ENCODE results near the gene DEFB132. TPM values are rescaled to one million over a fixed set of nuclear protein-coding genes. Genes with fewer than 3 reads are reported as not detected.

The DEFB132 gene
- total and polyA plus RNA-seq, 2 experiments from 2014 or later: not detected

DNA sequence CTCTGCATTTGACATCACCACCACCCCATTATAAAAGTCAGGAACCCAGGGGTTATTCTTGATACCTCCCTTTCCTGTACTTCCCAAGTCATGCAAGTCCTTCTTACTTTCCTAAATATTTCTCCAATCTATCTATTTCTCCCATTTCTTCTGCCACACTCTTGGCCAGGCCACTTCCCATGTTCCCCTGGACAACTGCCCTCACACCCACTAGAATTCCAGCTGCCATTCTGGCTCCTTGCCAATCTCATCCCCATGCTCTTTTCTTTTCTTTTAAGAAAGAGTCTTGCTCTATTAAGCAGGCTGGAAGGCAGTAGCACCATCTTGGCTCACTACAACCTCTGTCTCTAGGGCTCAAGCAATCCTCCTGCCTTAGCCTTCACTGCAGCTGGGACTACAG lies 15.2 kb downstream of the DEFB132 start:
- Histone ChIP-seq H4K20me1 (ENCODE audit: insufficient read depth) (no peaks in the 10 kb centered on the region), H2AFZ (no peak overlapping the region), H3K27ac (no peak overlapping the region), H3K4me3 (no peak overlapping the region), H3F3A (ENCODE audit: insufficient read depth) (no peaks in the 10 kb centered on the region), H3K79me2 (ENCODE audit: insufficient read depth) (no peaks in the 10 kb centered on the region), H3K9ac (no peak overlapping the region), H3K9me2 (ENCODE audit: insufficient read depth) (no peaks in the 10 kb centered on the region), H3K27me3 (replicated peaks; ENCODE audit: insufficient read depth) (no peaks in the 10 kb centered on the region), H3K9me3 (ENCODE audit: low read depth) (no peaks in the 10 kb centered on the region), H3K4me2 (ENCODE audit: unreplicated experiment) (no peak overlapping the region), H3K4me1 (ENCODE audit: insufficient read depth) (no peaks in the 10 kb centered on the region), H3K36me3 (ENCODE audit: low read depth) (no peaks in the 10 kb centered on the region)
- TF ChIP-seq EZH2phosphoT487 (IDR thresholded peaks at IDR 0.05; ENCODE audit: insufficient read depth, low read depth): no peak
- TF ChIP-seq EZH2 (IDR thresholded peaks at IDR 0.05; ENCODE audit: insufficient read depth, poor library complexity, severe bottlenecking): no peak
- in situ Hi-C loops (cut with MboI): no loop called here
- DNase-seq: no peak

DNA sequence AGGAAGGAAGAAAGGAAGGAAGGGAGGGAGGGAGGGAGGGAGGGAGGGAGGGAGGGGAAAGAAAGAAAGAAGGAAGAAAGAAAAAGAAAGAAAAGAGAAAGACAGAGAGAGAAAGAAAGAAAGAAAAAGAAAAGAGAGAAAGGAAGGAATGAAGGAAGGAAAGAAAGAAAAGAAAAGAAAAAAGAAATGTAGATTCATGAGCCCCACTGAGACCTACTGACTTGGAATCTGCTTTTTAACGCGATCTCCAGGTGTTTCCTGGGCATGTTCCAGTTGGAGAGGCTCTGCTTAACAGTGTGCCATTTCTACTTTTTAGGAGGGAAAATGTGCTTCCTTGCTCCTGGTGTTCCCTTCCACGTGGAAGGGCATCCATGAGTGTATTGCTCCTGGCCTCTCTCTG lies 16.4 kb downstream of the DEFB132 start:
- Histone ChIP-seq H3K9ac (no peak overlapping the region), H3K4me3 (no peak overlapping the region), H3K27me3 (replicated peaks; ENCODE audit: insufficient read depth) (no peaks in the 10 kb centered on the region), H3K36me3 (ENCODE audit: low read depth) (no peaks in the 10 kb centered on the region), H2AFZ (no peak overlapping the region), H3K27ac (no peak overlapping the region), H3K4me2 (ENCODE audit: unreplicated experiment) (no peak overlapping the region), H3K9me2 (ENCODE audit: insufficient read depth) (no peaks in the 10 kb centered on the region), H3K9me3 (ENCODE audit: low read depth) (no peaks in the 10 kb centered on the region), H4K20me1 (ENCODE audit: insufficient read depth) (no peaks in the 10 kb centered on the region), H3F3A (ENCODE audit: insufficient read depth) (no peaks in the 10 kb centered on the region), H3K79me2 (ENCODE audit: insufficient read depth) (no peaks in the 10 kb centered on the region), H3K4me1 (ENCODE audit: insufficient read depth) (no peaks in the 10 kb centered on the region)
- in situ Hi-C loops (cut with MboI): no loop called here
- WGBS, 2 experiments (ENCODE audit: low coverage in 1 of 2, low lambda C conversion rate in 2 of 2, missing lambda C conversion rate in 2 of 2): 59 to 71% methylated on average over 3 of the region's 3 CpGs
- DNase-seq: no peak
- TF ChIP-seq EZH2phosphoT487 (IDR thresholded peaks at IDR 0.05; ENCODE audit: insufficient read depth, low read depth) (no peak), EZH2 (IDR thresholded peaks at IDR 0.05; ENCODE audit: insufficient read depth, poor library complexity, severe bottlenecking) (no peak)

DNA sequence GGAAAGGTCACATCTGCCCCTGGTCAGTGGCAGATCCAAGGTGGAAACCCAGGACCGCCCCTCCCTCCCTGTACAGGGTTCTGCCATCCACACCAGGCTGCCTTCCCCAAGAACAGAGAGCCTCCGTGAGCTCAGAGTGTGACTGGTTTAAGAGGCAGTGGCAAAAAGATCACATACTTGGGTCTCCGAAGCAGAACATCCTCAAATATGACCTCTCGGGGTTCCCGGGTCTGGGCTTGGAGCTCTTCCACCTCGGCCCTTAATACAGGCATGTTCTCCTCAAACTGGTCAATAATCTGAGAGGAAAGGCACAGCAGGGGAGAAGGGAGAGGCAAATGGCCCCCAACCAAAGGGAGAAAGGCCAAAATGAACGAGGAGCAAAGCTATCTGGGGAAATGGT lies 18.3 kb downstream of the DEFB132 start:
- Histone ChIP-seq H3K9ac (no peak overlapping the region), H3K27me3 (replicated peaks; ENCODE audit: insufficient read depth) (no peaks in the 10 kb centered on the region), H2AFZ (no peak overlapping the region), H3K4me2 (ENCODE audit: unreplicated experiment) (no peak overlapping the region), H4K20me1 (ENCODE audit: insufficient read depth) (no peaks in the 10 kb centered on the region), H3K36me3 (ENCODE audit: low read depth) (no peaks in the 10 kb centered on the region), H3K4me3 (no peak overlapping the region), H3F3A (ENCODE audit: insufficient read depth) (no peaks in the 10 kb centered on the region), H3K79me2 (ENCODE audit: insufficient read depth) (no peaks in the 10 kb centered on the region), H3K4me1 (ENCODE audit: insufficient read depth) (no peaks in the 10 kb centered on the region), H3K27ac (no peak overlapping the region), H3K9me2 (ENCODE audit: insufficient read depth) (no peaks in the 10 kb centered on the region), H3K9me3 (ENCODE audit: low read depth) (no peaks in the 10 kb centered on the region)
- in situ Hi-C loops (cut with MboI): no loop called here
- TF ChIP-seq EZH2phosphoT487 (IDR thresholded peaks at IDR 0.05; ENCODE audit: insufficient read depth, low read depth): no peak
- no peak for TF ChIP-seq EZH2 (IDR thresholded peaks at IDR 0.05; ENCODE audit: insufficient read depth, poor library complexity, severe bottlenecking)
- WGBS, 2 experiments (ENCODE audit: low coverage in 1 of 2, low lambda C conversion rate in 2 of 2, missing lambda C conversion rate in 2 of 2): 88 to 90% methylated on average over 7 of the region's 7 CpGs
- no peak for DNase-seq

DNA sequence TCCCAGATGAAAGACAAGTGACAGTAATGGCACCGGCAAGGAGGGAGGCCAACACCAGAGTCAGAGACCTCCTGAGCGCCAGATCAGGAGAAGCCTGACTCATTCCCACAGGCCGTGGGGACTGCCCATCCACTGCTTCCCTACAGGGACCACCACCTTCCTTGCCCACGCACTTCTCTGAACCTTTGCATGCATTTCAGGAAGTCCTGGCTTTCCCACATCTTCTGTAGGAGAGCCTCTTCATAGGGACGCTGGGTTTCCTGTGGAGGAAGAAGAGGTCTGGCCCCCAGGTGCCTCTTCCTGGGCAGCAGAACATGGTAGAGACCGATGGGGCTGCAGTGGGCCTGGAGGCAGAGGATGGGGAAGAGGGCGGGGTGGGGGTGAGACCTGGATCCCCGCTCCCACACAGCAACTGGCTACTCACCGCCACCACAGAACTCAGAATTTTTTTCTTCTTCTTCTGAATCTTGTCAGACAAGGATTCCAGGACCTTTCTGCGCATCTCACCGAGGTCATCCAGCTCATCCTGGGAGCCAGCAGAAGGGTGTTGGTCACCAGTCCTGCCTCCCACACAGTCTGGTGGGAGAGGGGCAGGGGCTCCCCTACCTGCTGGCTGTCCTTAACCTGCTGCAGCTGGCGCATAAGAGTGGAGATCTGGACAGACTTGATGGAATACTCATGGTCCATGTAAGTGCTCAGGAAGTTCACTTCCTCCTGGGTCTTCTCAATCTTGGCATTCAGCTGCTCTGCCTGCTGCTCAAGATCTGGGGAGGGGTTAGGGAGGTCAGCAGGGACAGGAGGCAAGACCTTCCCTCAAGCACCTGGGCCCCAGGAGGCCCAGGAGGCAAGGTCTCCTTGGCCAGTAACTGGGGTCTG lies 19.3 kb downstream of the DEFB132 start:
- Histone ChIP-seq H3K27ac (no peak overlapping the region), H3K9me2 (ENCODE audit: insufficient read depth) (no peaks in the 10 kb centered on the region), H3K79me2 (ENCODE audit: insufficient read depth) (no peaks in the 10 kb centered on the region), H3K9ac (no peak overlapping the region), H3K4me3 (no peak overlapping the region), H3K36me3 (ENCODE audit: low read depth) (no peaks in the 10 kb centered on the region), H3F3A (ENCODE audit: insufficient read depth) (no peaks in the 10 kb centered on the region), H3K27me3 (replicated peaks; ENCODE audit: insufficient read depth) (no peaks in the 10 kb centered on the region), H3K4me1 (ENCODE audit: insufficient read depth) (no peaks in the 10 kb centered on the region), H2AFZ (no peak overlapping the region), H3K4me2 (ENCODE audit: unreplicated experiment) (no peak overlapping the region), H4K20me1 (ENCODE audit: insufficient read depth) (no peaks in the 10 kb centered on the region), H3K9me3 (ENCODE audit: low read depth) (no peaks in the 10 kb centered on the region)
- in situ Hi-C loops (cut with MboI): no loop called here
- DNase-seq: no peak
- TF ChIP-seq EZH2phosphoT487 (IDR thresholded peaks at IDR 0.05; ENCODE audit: insufficient read depth, low read depth) (no peak), EZH2 (IDR thresholded peaks at IDR 0.05; ENCODE audit: insufficient read depth, poor library complexity, severe bottlenecking) (no peak)
- 89 to 98% methylated on average over 11 to 12 of the region's 12 CpGs for WGBS, 2 experiments (ENCODE audit: low coverage in 1 of 2, low lambda C conversion rate in 2 of 2, missing lambda C conversion rate in 2 of 2)
